Karpas-422 (cell line): ENCODE data around the gene JAM3. TPM values are rescaled to one million over a fixed set of nuclear protein-coding genes. Genes with fewer than 3 reads are reported as not detected.

Experiments
- DNase-seq: peaks from one replicate; pipeline ENCODE4 v3.0.0-alpha.2; 2015
- H2AFZ ChIP-seq: fragments of 200-600 bp; sonication (generic); 2 replicates; pipeline ENCODE4 v1.6.1; 2014; ENCODE audit warnings: antibody characterized with exemption, low read length, mixed read lengths
- H3K27ac ChIP-seq: fragments of 200-600 bp; sonication (generic); 2 replicates; pipeline ENCODE4 v1.5.1; 2014; ENCODE audit warnings: mild to moderate bottlenecking, low read length, moderate library complexity
- H3K27me3 ChIP-seq: fragments of 200-600 bp; sonication (generic); 2 replicates; pipeline ENCODE4 v1.6.1; 2014; ENCODE audit warnings: low read length, mixed read lengths
- H3K36me3 ChIP-seq: fragments of 200-600 bp; sonication (generic); 2 replicates; pipeline ENCODE4 v1.6.1; 2014; ENCODE audit warnings: low read length, mixed read lengths; ENCODE audit not compliant: insufficient read depth
- H3K4me1 ChIP-seq: fragments of 200-600 bp; sonication (generic); 2 replicates; pipeline ENCODE4 v1.6.1; 2014; ENCODE audit warnings: mild to moderate bottlenecking, low read length, mixed read lengths
- H3K4me2 ChIP-seq: fragments of 200-600 bp; sonication (generic); 2 replicates; pipeline ENCODE4 v1.6.1; 2014; ENCODE audit warnings: low read length, low read depth, mild to moderate bottlenecking; ENCODE audit not compliant: poor library complexity, severe bottlenecking
- H3K4me3 ChIP-seq: fragments of 200-600 bp; sonication (generic); 2 replicates; pipeline ENCODE4 v1.5.1; 2014; ENCODE audit warnings: mild to moderate bottlenecking, antibody characterized with exemption, low read length, mixed read lengths
- H3K79me2 ChIP-seq: fragments of 200-600 bp; sonication (generic); 2 replicates; pipeline ENCODE4 v1.6.1; 2014; ENCODE audit warnings: mild to moderate bottlenecking, low read length, mixed read lengths
- H3K9ac ChIP-seq: fragments of 200-600 bp; sonication (generic); 2 replicates; pipeline ENCODE4 v1.6.0; 2014; ENCODE audit warnings: low read length
- H3K9me2 ChIP-seq: fragments of 200-600 bp; sonication (generic), shearing (Covaris generic); replicated peaks from 2 replicates; pipeline ENCODE4 v1.6.0; 2014; ENCODE audit warnings: mild to moderate bottlenecking, low read length, moderate library complexity; ENCODE audit not compliant: insufficient read depth
- H3K9me3 ChIP-seq: fragments of 300-700, 200-600 bp; sonication (generic); 2 replicates; pipeline ENCODE4 v1.6.1; 2014; ENCODE audit warnings: low read length, mixed read lengths
- H4K20me1 ChIP-seq: fragments of 200-600 bp; sonication (generic); 2 replicates; pipeline ENCODE4 v1.6.1; 2014; ENCODE audit warnings: mild to moderate bottlenecking, antibody characterized with exemption, low read length, low read depth; ENCODE audit not compliant: insufficient read depth
- total RNA-seq: library from RNA; depleted of rRNA; stranded (reverse); fragments of >200 nt; shearing (Covaris generic); gene quantifications from 2 replicates; pipeline ENCODE4 v1.2.3, GENCODE V29; 2014; ENCODE audit warnings: low replicate concordance

Gene JAM3
- total RNA-seq, 1 experiment from 2014 or later, result 4.8 TPM

DNA sequence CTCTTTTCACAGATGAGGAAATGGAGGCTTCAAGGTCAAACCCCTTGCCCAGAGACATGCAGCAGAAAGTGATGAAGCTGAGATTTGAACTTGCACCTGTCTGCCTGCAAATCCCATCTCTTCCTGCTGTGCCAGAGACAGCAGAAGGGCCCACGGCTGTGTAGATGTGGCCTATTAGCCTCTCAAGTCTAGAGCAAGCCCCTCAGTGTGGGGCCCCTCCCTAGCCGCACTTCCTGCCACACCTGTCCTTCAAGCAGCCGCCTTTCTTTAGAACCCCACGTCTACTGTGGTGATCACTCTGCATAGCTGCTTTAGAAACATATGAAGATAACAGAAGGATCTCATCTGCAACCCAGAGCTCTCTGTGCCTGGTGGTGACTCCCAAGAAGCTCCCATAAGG is 41.2 kb upstream of the JAM3 start:
- Histone ChIP-seq H3K9ac (no peak overlapping the region), H3K36me3 (no peaks in the 10 kb centered on the region), H3K4me2 (no peak overlapping the region), H3K9me2 (no peaks in the 10 kb centered on the region), H3K4me3 (no peak overlapping the region), H3K27me3 (no peaks in the 10 kb centered on the region), H3K4me1 (peaks cover 54% of the 10 kb centered on the region), H4K20me1 (no peaks in the 10 kb centered on the region), H3K27ac (no peak overlapping the region), H2AFZ (no peak overlapping the region), H3K9me3 (no peaks in the 10 kb centered on the region), H3K79me2 (no peaks in the 10 kb centered on the region)
- no peak for DNase-seq

DNA sequence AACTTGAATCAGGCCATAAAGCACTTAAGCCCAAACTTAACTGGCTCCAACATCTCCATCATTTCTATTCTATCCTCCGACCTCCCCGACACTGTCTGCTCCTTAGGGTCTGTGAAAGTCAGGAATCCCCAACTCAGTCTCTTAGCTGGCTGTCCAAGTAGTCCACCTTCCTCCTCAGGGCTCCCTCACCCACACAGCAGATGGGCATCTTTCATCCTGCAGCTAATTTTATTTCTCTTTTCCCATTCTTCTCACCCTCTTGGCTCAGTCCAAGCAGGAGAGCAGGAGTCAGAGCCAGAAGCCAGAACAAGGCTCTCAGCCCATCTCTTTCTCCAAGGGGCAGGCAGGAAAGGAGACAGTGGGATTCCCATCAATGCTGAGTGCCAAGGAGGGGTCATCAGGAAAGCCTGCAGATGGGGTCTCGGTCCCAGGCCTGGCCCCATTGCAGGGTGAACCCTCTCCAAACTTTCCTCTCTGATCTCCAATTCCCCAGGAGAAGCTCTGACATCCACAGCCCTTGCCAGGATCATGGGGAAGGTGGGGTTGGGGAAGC is 40.4 kb upstream of the JAM3 start:
- no peaks in the 10 kb centered on the region for H4K20me1 ChIP-seq
- no peaks in the 10 kb centered on the region for H3K27me3 ChIP-seq
- no peaks in the 10 kb centered on the region for H3K9me2 ChIP-seq
- no peaks in the 10 kb centered on the region for H3K9me3 ChIP-seq
- H3K4me2 ChIP-seq, result no peak overlapping the region
- H3K79me2 ChIP-seq, result no peaks in the 10 kb centered on the region
- no peak overlapping the region for H3K27ac ChIP-seq
- H3K36me3 ChIP-seq, result no peaks in the 10 kb centered on the region
- H2AFZ ChIP-seq, result no peak overlapping the region
- peaks cover 51% of the 10 kb centered on the region for H3K4me1 ChIP-seq
- H3K4me3 ChIP-seq, result no peak overlapping the region
- H3K9ac ChIP-seq, result no peak overlapping the region
- no peak for DNase-seq

DNA sequence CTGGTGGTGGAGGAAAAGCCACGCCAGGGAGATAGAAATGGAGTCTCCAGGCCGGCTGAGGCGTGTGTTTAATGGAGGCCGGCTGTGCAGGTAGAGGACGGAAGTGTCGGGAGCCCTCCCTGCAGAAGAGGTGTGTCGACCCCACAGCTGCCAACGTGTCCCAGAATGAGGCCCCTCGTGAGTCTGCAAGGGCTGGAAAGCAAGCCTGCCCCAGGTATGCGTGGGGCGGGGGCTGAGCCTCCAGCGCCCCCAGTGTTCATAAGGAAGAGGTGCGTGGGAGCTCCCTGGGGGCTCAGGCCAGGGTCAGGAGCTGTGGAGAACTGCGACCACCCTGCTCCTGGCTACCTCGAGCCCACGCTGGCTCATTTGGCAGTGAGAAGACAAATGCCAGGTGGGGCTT is 38.0 kb upstream of the JAM3 start:
- Histone ChIP-seq H3K9me3 (no peaks in the 10 kb centered on the region), H3K9ac (no peak overlapping the region), H4K20me1 (no peaks in the 10 kb centered on the region), H3K27ac (no peak overlapping the region), H3K79me2 (no peaks in the 10 kb centered on the region), H3K27me3 (no peaks in the 10 kb centered on the region), H3K36me3 (no peaks in the 10 kb centered on the region), H3K4me1 (peaks cover 58% of the 10 kb centered on the region), H3K9me2 (no peaks in the 10 kb centered on the region), H3K4me3 (no peak overlapping the region), H3K4me2 (no peak overlapping the region), H2AFZ (no peak overlapping the region)
- DNase-seq, result peak; percentile 61

DNA sequence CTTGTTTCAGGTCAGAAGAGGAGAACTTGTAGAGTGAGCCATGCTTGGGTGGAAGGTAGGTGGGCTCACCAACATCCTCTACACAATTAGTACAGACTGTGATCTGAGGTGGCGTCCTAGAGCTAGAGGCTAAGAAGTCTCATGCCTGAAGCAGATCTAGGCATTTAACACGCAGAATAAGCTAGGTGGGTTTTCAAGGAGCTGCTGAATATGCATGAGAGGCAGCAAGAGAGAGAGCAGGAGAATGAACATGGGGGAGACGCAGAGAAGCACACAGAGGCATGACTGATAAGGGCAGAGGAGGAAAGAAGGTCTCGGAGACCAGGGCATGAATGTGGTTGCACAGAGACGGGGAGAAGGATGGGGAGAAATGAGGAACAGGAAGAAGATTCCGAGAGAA is 36.8 kb upstream of the JAM3 start:
- Histone ChIP-seq H3K27ac (no peak overlapping the region), H4K20me1 (no peaks in the 10 kb centered on the region), H3K9me3 (no peaks in the 10 kb centered on the region), H3K4me3 (no peak overlapping the region), H3K4me1 (peaks cover 67% of the 10 kb centered on the region), H2AFZ (no peak overlapping the region), H3K36me3 (no peaks in the 10 kb centered on the region), H3K79me2 (no peaks in the 10 kb centered on the region), H3K27me3 (no peaks in the 10 kb centered on the region), H3K9me2 (no peaks in the 10 kb centered on the region), H3K4me2 (no peak overlapping the region), H3K9ac (no peak overlapping the region)
- DNase-seq, result no peak

DNA sequence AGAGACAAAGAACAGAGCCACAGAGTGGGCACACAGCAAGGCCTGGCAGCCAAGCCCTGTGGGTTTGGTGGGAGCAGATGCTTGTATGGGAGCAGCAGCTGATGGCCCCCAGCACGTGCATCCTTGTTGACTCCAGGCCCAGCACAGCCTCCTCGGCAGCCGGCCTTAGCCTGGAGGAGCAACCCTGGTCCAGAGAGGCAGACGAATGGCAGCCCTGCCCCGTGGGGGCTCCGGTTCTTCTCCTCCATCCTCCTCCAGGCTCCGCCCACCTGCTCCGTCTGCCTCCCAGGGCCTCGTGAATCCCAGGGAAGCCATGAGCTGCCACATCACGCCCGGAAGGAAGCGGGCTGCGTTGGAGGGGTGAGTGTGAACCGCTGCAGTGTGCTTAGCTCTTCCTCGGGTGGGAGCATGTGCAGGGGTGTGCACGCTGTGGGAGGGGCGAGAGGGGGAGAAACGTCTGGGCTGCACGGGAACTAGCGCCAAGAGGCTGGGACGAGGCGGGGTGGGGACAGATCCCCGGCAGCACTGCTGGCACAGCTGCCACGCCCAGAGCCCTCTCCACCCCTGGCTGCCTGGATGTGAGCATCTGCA is 36.3 kb upstream of the JAM3 start:
- Histone ChIP-seq H3K4me2 (no peak overlapping the region), H3K9me2 (no peaks in the 10 kb centered on the region), H3K27ac (no peak overlapping the region), H3K9me3 (no peaks in the 10 kb centered on the region), H4K20me1 (no peaks in the 10 kb centered on the region), H3K4me3 (no peak overlapping the region), H3K9ac (no peak overlapping the region), H3K4me1 (peaks cover 66% of the 10 kb centered on the region), H3K79me2 (no peaks in the 10 kb centered on the region), H2AFZ (no peak overlapping the region), H3K27me3 (no peaks in the 10 kb centered on the region), H3K36me3 (no peaks in the 10 kb centered on the region)
- no peak for DNase-seq

DNA sequence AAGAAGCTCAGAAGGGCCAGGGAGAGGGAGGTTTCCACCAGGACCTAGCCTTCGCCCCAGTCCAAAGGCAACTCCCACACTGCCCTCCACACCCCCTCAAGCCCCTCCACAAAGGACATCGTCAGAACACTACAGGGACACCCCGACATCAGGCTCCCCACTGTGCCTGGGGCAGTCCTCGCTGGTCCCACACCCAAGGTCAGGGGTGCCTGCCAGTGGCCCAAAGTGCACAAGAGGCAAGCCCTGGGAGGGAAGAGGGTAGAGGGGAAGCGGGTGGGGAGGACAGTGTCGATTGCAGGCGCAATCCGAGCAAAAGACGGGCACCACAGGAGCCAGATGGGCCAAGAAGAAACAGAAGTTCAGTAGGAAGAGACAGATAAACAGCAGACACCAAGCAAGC is 35.6 kb upstream of the JAM3 start:
- no peaks in the 10 kb centered on the region for H3K9me2 ChIP-seq
- no peaks in the 10 kb centered on the region for H3K27me3 ChIP-seq
- H3K79me2 ChIP-seq, result no peaks in the 10 kb centered on the region
- H4K20me1 ChIP-seq, result no peaks in the 10 kb centered on the region
- peak overlapping the region; percentile 66 for H3K9ac ChIP-seq
- no peaks in the 10 kb centered on the region for H3K36me3 ChIP-seq
- DNase-seq, result no peak
- no peak overlapping the region for H3K27ac ChIP-seq
- no peaks in the 10 kb centered on the region for H3K9me3 ChIP-seq
- H2AFZ ChIP-seq, result no peak overlapping the region
- H3K4me1 ChIP-seq, result peaks cover 66% of the 10 kb centered on the region
- peak overlapping the region; percentile 60 for H3K4me2 ChIP-seq
- no peak overlapping the region for H3K4me3 ChIP-seq

DNA sequence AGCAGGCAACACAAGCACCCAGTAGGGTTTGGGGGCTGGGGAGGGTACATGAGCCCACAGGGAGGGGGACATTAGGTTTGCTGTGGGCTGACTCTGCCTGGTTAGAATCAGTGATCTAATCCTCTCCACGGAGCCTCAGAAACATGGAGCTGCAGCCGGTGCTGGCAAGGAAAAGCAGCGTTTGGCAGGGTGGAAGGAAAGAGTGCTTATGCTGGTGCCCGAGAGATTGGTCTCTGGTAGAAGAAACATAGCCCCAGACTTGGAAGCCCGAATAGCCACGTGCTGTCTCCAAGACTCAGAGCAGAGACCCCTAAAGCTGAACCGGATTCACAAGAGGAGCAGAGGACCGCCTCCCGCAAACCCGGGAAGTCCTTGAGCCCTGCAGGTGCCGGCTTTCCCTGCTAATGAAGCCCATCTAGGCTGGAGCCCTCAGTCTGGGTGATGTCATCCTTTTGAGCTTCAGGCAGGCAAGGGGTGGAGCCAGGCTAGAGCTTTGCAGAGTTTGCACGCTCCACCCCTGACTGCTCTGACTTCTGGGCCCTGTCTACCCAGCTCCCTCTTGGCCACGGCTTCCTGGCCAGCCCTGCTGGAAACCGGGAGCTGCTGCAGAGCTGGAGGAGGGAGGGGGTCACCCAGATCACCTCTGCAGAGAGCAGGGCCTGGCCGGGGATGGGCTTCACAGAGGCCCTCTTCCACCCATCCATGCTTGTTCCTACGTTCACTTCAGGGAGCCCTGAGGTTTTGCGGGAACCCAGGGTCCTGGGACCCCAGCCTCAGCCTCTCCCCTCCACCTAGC is 35.0 kb upstream of the JAM3 start:
- peak overlapping the region; percentile 60 for H3K4me2 ChIP-seq
- no peaks in the 10 kb centered on the region for H3K9me3 ChIP-seq
- H3K9me2 ChIP-seq, result no peaks in the 10 kb centered on the region
- peak; percentile 86 for DNase-seq
- H2AFZ ChIP-seq, result no peak overlapping the region
- H3K36me3 ChIP-seq, result no peaks in the 10 kb centered on the region
- peaks cover 70% of the 10 kb centered on the region for H3K4me1 ChIP-seq
- no peaks in the 10 kb centered on the region for H3K79me2 ChIP-seq
- H3K9ac ChIP-seq, result peak overlapping the region; percentile 66
- H4K20me1 ChIP-seq, result no peaks in the 10 kb centered on the region
- peak overlapping the region; percentile 49; the same call in 1 of the 2 replicates for H3K4me3 ChIP-seq
- H3K27me3 ChIP-seq, result no peaks in the 10 kb centered on the region
- H3K27ac ChIP-seq, result peak overlapping the region; percentile 73

DNA sequence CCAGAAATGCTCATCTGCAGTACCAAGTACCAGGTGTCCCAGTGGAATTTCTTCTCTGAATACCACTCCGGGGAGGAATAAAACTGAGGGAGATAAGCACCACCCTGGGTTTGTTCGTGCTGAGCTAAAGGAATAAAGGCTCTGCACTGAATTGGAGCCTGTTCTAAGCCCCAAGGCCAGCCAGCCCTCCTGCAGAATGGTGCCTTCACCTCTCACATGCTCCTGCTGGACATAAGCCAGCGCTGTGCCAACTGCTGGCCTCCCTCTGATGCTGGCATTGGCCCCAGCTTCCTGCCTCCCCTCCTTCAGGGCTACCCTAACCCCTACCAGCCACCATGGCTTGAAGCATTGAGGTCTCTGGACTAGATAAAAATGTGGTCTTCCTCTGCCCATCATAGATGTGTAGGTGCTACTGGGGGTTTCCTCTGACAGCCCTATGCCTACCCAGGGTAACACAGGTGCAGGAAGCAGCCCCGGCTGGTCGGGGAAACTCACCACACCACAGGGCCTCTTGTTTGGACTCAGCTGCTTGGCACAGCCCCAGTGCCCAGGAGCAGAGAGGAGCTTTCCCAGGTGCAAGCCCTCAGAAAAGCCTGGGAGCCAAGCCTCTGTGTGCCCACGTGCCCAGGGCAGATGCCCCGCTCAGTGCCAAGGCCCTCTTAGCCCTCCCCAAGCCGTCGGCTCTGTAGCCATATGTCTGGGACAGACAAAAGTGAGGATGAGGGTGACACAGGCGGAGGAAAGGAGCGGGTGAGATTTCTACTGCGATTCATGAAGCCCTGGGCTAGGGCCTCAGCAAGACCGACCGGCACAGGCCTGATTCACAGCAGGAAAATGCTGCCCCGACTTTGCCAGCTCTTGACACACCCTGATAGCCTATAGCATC is 34.1 kb upstream of the JAM3 start:
- Histone ChIP-seq H3K27ac (peak overlapping the region; percentile 73), H3K4me3 (peak overlapping the region; percentile 49; the same call in 1 of the 2 replicates), H4K20me1 (no peaks in the 10 kb centered on the region), H2AFZ (no peak overlapping the region), H3K4me2 (peak overlapping the region; percentile 60), H3K4me1 (peaks cover 79% of the 10 kb centered on the region), H3K27me3 (no peaks in the 10 kb centered on the region), H3K9me2 (no peaks in the 10 kb centered on the region), H3K36me3 (no peaks in the 10 kb centered on the region), H3K9me3 (no peaks in the 10 kb centered on the region), H3K79me2 (no peaks in the 10 kb centered on the region), H3K9ac (peak overlapping the region; percentile 66)
- no peak for DNase-seq
